Kidney (tissue), 14 donors: Measurements from ENCODE around the gene REV3L. TPM values are rescaled to one million over a fixed set of nuclear protein-coding genes. Genes with fewer than 3 reads are reported as not detected.

ENCODE experiments used
- DNase-seq, 5 donors: peaks; one replicate each; pipeline ENCODE4 v3.0.0-alpha.2; 2013 to 2020
- FAIRE-seq: peaks from 2 replicates; lab custom pipeline; 2012; peaks lifted over from hg19 to GRCh38; lab: Jason Lieb, UNC
- H3K27ac ChIP-seq, 2 donors: one replicate each; pipeline ENCODE4 v1.7.0; 2013; ENCODE audit warnings: low read depth in 2 of 2, low read length in 2 of 2, inconsistent platforms in 1 of 2
- H3K27me3 ChIP-seq: one replicate; pipeline ENCODE4 v1.7.1; 2013; ENCODE audit warnings: low read length, inconsistent platforms; ENCODE audit not compliant: control insufficient read depth, insufficient read depth
- H3K36me3 ChIP-seq, 3 donors: one replicate each; pipeline versions ENCODE4 v1.7.0 to v1.7.1; 2013; ENCODE audit warnings: low read length in 3 of 3, control low read depth in 1 of 3, inconsistent platforms in 1 of 3; ENCODE audit not compliant: insufficient read depth in 3 of 3, control insufficient read depth in 2 of 3
- H3K4me1 ChIP-seq, 3 donors: one replicate each; pipeline versions ENCODE4 v1.7.0 to v1.7.1; 2013; ENCODE audit warnings: low read length in 3 of 3, inconsistent platforms in 1 of 3, low read depth in 1 of 3; ENCODE audit not compliant: control insufficient read depth in 2 of 3, insufficient read depth in 2 of 3
- H3K4me3 ChIP-seq, 3 donors: one replicate each; pipeline versions ENCODE4 v1.7.0 to v1.8.1; 2013; ENCODE audit warnings: low read length in 3 of 3, control low read depth in 1 of 3, inconsistent platforms in 1 of 3
- H3K9ac ChIP-seq, 3 donors: one replicate each; pipeline versions ENCODE4 v1.7.0 to v1.7.1; 2013; ENCODE audit warnings: low read length in 3 of 3, control low read depth in 1 of 3, inconsistent platforms in 1 of 3
- H3K9me3 ChIP-seq, 3 donors: one replicate each; pipeline versions ENCODE4 v1.7.0 to v1.7.1; 2013; ENCODE audit warnings: low read length in 3 of 3, control low read depth in 1 of 3, inconsistent platforms in 1 of 3; ENCODE audit not compliant: control insufficient read depth in 2 of 3, insufficient read depth in 1 of 3
- intact Hi-C: fragments of 100-400 bp; cut with DNase I; formaldehyde crosslinking; loops from one replicate; pipeline ENCODE4 v1.11.1; 2022
- polyA plus RNA-seq: library from polyadenylated mRNA; stranded (reverse); fragments of 350-450 nt; fragmentation: Illumina TruSeq; extraction: RNeasy Lipid Tissue Mini Kit (QIAGEN cat#74804); gene quantifications from one replicate; pipeline ENCODE4 v1.2.3, GENCODE V29; 2014; ENCODE audit warnings: low read depth, low replicate concordance; ENCODE audit not compliant: insufficient read depth
- total RNA-seq: library from RNA; stranded (reverse); fragmentation: NEBNext Ultra II Directional; extraction: Animal tissue kit (Norgen Biotek cat#: 25700); gene quantifications from one replicate; pipeline ENCODE4 v1.2.1, GENCODE V29; 2021
- TF ChIP-seq, protein P1 (sequence below): IDR thresholded peaks from 3 replicates; pipeline ENCODE4 v1.5.1; 2012; ENCODE audit warnings: mild to moderate bottlenecking, moderate library complexity, borderline replicate concordance; ENCODE audit not compliant: insufficient read depth; ENCODE audit errors: extremely low read depth
- donor health status: control.
- donor health status: control.
- donor health status: control.
- donor health status: control.
- donor health status: control.
- donor health status: DM: yes; HTN: yes; CAD: no.
- donor health status: Normal renal cell carcinoma (clear cell type).

REV3L gene
- total and polyA plus RNA-seq, 2 donors from 2014 or later: 4.4 to 30.0 TPM

DNA sequence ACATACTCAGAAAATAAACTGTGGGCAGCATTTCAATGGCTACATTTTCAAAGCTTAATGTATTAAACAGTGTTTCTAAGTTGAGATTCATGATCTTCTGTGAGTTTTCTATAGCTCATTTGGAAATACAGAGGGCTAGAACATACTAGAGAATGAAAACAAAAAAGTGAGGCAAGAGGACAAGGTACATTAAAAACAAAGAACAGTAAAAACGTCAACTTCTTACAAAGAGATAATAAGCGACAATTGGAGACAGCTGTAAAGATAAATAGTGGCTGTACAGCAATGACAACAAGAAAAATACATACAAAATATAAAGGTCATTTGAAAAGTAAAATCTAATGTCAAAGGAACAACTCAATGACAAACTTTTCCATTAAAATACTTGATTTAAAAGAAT lies 94.3 kb downstream of the REV3L start:
- no peak for DNase-seq
- intact Hi-C loops: no loop called here
- Histone ChIP-seq H3K36me3 (peaks cover 0 to 9% (median 6%) of the 10 kb centered on the region in 3 donors), H3K27me3 (no peaks in the 10 kb centered on the region), H3K4me1 (no peaks in the 10 kb centered on the region), H3K9me3 (no peaks in the 10 kb centered on the region), H3K27ac (no peak overlapping the region), H3K4me3 (no peak overlapping the region), H3K9ac (no peak overlapping the region)
- no peak for FAIRE-seq
- TF ChIP-seq, protein P1, sequence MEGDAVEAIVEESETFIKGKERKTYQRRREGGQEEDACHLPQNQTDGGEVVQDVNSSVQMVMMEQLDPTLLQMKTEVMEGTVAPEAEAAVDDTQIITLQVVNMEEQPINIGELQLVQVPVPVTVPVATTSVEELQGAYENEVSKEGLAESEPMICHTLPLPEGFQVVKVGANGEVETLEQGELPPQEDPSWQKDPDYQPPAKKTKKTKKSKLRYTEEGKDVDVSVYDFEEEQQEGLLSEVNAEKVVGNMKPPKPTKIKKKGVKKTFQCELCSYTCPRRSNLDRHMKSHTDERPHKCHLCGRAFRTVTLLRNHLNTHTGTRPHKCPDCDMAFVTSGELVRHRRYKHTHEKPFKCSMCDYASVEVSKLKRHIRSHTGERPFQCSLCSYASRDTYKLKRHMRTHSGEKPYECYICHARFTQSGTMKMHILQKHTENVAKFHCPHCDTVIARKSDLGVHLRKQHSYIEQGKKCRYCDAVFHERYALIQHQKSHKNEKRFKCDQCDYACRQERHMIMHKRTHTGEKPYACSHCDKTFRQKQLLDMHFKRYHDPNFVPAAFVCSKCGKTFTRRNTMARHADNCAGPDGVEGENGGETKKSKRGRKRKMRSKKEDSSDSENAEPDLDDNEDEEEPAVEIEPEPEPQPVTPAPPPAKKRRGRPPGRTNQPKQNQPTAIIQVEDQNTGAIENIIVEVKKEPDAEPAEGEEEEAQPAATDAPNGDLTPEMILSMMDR: no peak

GRCh38 chr6:111382476-111383294 lies 100.3 kb downstream of the REV3L start:
- FAIRE-seq (no peak), DNase-seq (no peak)
- no peaks in the 10 kb centered on the region for H3K27me3 ChIP-seq
- H3K9ac ChIP-seq: no peak overlapping the region
- H3K4me3 ChIP-seq: no peak overlapping the region
- H3K4me1 ChIP-seq: no peaks in the 10 kb centered on the region
- intact Hi-C loops: no loop called here
- H3K27ac ChIP-seq: no peak overlapping the region
- no peaks in the 10 kb centered on the region for H3K9me3 ChIP-seq
- peaks cover 7 to 12% (median 8%) of the 10 kb centered on the region in 3 donors for H3K36me3 ChIP-seq
- TF ChIP-seq, protein P1: no peak

DNA sequence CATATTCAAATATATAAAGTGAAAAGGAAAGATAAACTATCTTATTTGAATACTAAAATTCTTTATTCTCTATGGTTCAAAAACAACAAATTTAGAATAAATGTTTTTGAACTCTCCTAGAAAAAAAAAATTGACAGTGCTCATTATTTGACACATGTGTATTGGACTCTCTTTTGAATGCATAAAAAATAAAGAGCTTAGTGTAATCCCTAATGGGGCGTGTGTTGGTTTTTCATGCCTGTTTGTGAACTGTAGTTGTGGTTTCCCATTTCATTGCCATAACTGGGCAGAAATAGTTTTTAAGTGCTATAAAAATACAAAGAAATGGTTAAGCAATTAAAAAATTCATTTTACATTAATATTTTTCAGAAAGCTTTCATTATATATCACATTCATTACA lies 101.3 kb downstream of the REV3L start:
- FAIRE-seq (no peak), DNase-seq (no peak)
- no peak overlapping the region for H3K27ac ChIP-seq
- no peaks in the 10 kb centered on the region for H3K9me3 ChIP-seq
- intact Hi-C loops: no loop called here
- H3K27me3 ChIP-seq: no peaks in the 10 kb centered on the region
- TF ChIP-seq, protein P1: no peak
- H3K4me1 ChIP-seq: no peaks in the 10 kb centered on the region
- peaks cover 8 to 11% (median 9%) of the 10 kb centered on the region in 3 donors for H3K36me3 ChIP-seq
- no peak overlapping the region for H3K4me3 ChIP-seq
- H3K9ac ChIP-seq: no peak overlapping the region
